ENCODE data around the gene SELENON.
A peak's percentile ranks its signal among the peaks of the same experiment; 100 is the strongest.

The SELENON gene, protein sequence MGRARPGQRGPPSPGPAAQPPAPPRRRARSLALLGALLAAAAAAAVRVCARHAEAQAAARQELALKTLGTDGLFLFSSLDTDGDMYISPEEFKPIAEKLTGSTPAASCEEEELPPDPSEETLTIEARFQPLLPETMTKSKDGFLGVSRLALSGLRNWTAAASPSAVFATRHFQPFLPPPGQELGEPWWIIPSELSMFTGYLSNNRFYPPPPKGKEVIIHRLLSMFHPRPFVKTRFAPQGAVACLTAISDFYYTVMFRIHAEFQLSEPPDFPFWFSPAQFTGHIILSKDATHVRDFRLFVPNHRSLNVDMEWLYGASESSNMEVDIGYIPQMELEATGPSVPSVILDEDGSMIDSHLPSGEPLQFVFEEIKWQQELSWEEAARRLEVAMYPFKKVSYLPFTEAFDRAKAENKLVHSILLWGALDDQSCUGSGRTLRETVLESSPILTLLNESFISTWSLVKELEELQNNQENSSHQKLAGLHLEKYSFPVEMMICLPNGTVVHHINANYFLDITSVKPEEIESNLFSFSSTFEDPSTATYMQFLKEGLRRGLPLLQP

DNA sequence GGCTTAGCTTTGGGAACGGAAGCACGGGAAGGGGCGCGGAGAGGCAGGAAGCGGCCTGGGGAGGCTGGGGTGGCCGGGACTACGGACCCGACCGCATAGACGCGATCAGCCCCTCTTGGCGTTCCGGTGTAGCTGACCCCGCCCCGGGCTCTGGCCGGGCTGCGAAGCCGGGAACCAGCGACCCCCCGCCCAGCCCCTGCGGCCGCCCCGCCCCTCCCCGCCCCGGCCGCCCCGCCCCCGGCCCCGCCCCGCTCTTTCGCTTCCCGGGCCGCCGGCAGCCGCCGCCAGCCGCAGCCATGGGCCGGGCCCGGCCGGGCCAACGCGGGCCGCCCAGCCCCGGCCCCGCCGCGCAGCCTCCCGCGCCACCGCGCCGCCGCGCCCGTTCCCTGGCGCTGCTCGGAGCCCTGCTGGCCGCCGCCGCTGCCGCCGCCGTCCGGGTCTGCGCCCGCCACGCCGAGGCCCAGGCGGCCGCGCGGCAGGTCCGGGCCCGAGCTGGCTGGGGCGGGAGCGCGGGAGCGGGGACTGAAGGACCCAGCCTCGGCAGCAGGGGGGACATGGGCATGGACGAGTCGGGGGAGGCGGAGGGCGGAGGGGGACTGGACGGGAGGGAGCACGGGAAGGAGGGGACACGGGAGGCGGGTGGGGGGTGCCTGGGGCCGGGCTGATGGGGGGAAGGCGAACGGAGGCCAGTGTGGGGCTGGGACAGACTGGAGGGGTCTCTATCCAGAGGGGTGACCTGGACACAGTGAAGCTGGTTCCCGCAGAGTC is at the start of gene SELENON:
SELENON (plus strand) TSS at position 259 of the 768 bp plus-strand sequence; CDS start at position 297, 38 bp downstream.
- ChIA-PET CTCF (no interaction called here), POLR2A (interaction anchor here (0.8 to 2.3 kb wide), 7 partner anchors 10 to 295 kb away, joined by 3 to 14 read pairs (median 3); no protein-coding TSS in a partner anchor)
- DNase-seq (ENCODE audit: extremely low spot score): peak; percentile 71
- TF ChIP-seq FOXM1 (IDR thresholded peaks at IDR 0.05; ENCODE audit: borderline replicate concordance) (no peak), SP1 (IDR thresholded peaks at IDR 0.05) (no peak), NFRKB (IDR thresholded peaks at IDR 0.05) (no peak), HDGF (IDR thresholded peaks at IDR 0.05; ENCODE audit: borderline replicate concordance) (no peak), ELF4 (IDR thresholded peaks at IDR 0.05) (no peak), LEF1 (IDR thresholded peaks at IDR 0.05; ENCODE audit: borderline replicate concordance) (no peak), SUZ12 (IDR thresholded peaks at IDR 0.05) (no peak), ZNF384 (IDR thresholded peaks at IDR 0.05) (no peak), BHLHE40 (IDR thresholded peaks at IDR 0.05; ENCODE audit: borderline replicate concordance) (no peak), FOXA1 (IDR thresholded peaks at IDR 0.05) (no peak), TARDBP (IDR thresholded peaks at IDR 0.05) (no peak), FOXK2 (IDR thresholded peaks at IDR 0.05) (no peak), L3MBTL2 (conservative IDR thresholded peaks at IDR 0.05) (no peak), ARNT (IDR thresholded peaks at IDR 0.05) (no peak), CTBP1 (IDR thresholded peaks at IDR 0.05; ENCODE audit: borderline replicate concordance) (no peak)
- TF ChIP-seq, protein P1, sequence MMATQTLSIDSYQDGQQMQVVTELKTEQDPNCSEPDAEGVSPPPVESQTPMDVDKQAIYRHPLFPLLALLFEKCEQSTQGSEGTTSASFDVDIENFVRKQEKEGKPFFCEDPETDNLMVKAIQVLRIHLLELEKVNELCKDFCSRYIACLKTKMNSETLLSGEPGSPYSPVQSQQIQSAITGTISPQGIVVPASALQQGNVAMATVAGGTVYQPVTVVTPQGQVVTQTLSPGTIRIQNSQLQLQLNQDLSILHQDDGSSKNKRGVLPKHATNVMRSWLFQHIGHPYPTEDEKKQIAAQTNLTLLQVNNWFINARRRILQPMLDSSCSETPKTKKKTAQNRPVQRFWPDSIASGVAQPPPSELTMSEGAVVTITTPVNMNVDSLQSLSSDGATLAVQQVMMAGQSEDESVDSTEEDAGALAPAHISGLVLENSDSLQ (IDR thresholded peaks at IDR 0.05): no peak

DNA sequence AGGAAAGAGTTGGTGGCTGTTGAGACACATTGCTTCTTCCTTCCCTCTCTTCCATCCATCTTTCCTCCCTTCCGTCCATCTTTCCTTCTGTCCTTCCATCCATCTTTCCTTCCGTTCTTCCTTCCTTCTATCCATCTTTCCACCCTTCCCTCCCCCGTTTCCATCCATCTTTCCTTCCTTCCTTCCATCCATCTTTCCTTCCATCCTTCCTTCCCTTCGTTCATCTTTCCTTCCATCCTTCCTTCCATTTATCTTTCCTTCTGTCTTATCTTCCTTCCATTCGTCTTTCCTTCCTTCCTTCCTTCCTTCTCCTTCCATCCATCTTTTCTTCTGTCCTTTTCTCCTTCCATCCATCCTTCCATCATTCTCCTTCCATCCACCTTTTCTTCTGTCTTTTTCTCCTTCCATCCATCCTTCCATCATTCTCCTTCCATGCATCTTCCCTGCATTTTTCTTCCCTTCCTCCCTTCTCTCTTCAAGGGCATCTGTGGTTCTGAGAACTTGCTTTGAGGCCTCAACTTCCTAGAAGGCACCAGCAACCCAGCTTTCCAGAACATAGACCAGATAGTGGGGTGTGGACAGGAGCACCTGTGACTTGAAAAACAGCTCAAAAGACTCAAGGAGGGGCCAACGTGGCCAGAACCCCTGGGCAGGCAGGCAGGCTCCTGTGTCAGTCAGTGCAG is 48.9 kb upstream of the SELENON start:
- no peak for TF ChIP-seq ELF4 (IDR thresholded peaks at IDR 0.05)
- TF ChIP-seq SUZ12 (IDR thresholded peaks at IDR 0.05): no peak
- TF ChIP-seq ZNF384 (IDR thresholded peaks at IDR 0.05): no peak
- no peak for TF ChIP-seq NFRKB (IDR thresholded peaks at IDR 0.05)
- TF ChIP-seq, protein P1 (IDR thresholded peaks at IDR 0.05): no peak
- no peak for TF ChIP-seq HDGF (IDR thresholded peaks at IDR 0.05; ENCODE audit: borderline replicate concordance)
- TF ChIP-seq TARDBP (IDR thresholded peaks at IDR 0.05): no peak
- TF ChIP-seq ARNT (IDR thresholded peaks at IDR 0.05): no peak
- TF ChIP-seq FOXK2 (IDR thresholded peaks at IDR 0.05): no peak
- no peak for TF ChIP-seq LEF1 (IDR thresholded peaks at IDR 0.05; ENCODE audit: borderline replicate concordance)
- TF ChIP-seq CTBP1 (IDR thresholded peaks at IDR 0.05; ENCODE audit: borderline replicate concordance): no peak
- TF ChIP-seq FOXA1 (IDR thresholded peaks at IDR 0.05): no peak
- ChIA-PET POLR2A (no interaction called here), CTCF (no interaction called here)

DNA sequence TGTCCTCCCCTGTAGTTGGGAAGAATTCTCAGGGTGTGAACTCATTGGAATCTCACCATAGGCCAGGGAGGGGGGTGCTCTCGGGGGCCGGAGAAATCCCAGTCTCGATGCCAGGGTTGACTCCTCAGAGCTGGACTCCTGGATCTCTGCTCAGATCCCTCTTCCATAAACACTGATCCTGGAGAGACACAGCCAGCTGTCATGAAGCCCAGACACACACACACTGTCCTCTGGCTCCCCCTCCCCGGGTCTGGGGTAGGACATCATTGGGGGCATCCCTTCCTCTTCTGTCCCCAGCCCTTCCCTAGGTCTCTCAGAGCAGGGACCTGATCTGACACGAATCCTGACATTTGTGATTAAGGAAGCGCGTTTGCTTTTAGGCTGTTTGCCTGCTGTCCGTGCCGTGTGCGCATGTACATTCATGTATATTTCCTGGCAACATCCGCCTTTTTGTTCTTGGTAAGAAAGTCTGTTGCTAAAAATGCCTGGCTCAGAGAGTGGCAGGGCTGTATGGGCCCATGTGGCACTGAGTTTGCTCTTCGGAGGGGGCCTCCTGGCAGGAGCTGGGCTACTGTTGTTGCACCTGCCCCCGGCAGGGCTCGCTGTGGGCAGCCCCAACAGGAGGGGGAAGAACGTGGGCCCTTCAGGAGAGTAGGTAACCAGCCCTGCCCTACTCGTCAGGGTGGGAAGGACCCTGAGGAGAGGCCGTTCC is 45.4 kb upstream of the SELENON start:
- POLR2A ChIA-PET: interaction anchor here (1.1 kb wide), 1 partner anchor 11 kb away, joined by 3 read pairs; no protein-coding TSS in a partner anchor
- no peak for DNase-seq (ENCODE audit: extremely low spot score)
- no peak for TF ChIP-seq FOXM1 (IDR thresholded peaks at IDR 0.05; ENCODE audit: borderline replicate concordance)
- TF ChIP-seq ZNF384 (IDR thresholded peaks at IDR 0.05): no peak
- no peak for TF ChIP-seq SP1 (IDR thresholded peaks at IDR 0.05)
- no peak for TF ChIP-seq SUZ12 (IDR thresholded peaks at IDR 0.05)
- no peak for TF ChIP-seq ELF4 (IDR thresholded peaks at IDR 0.05)
- TF ChIP-seq HDGF (IDR thresholded peaks at IDR 0.05; ENCODE audit: borderline replicate concordance): no peak
- no peak for TF ChIP-seq L3MBTL2 (conservative IDR thresholded peaks at IDR 0.05)
- no peak for TF ChIP-seq FOXA1 (IDR thresholded peaks at IDR 0.05)
- no peak for TF ChIP-seq TARDBP (IDR thresholded peaks at IDR 0.05)
- no peak for TF ChIP-seq LEF1 (IDR thresholded peaks at IDR 0.05; ENCODE audit: borderline replicate concordance)
- TF ChIP-seq BHLHE40 (IDR thresholded peaks at IDR 0.05; ENCODE audit: borderline replicate concordance): no peak
- no peak for TF ChIP-seq CTBP1 (IDR thresholded peaks at IDR 0.05; ENCODE audit: borderline replicate concordance)
- no peak for TF ChIP-seq NFRKB (IDR thresholded peaks at IDR 0.05)
- TF ChIP-seq, protein P1 (IDR thresholded peaks at IDR 0.05): no peak
- no peak for TF ChIP-seq ARNT (IDR thresholded peaks at IDR 0.05)
- CTCF ChIA-PET: no interaction called here

More for the DNA sequence above, 48.9 kb upstream of the SELENON start:
- no peak for DNase-seq (ENCODE audit: extremely low spot score)

DNA sequence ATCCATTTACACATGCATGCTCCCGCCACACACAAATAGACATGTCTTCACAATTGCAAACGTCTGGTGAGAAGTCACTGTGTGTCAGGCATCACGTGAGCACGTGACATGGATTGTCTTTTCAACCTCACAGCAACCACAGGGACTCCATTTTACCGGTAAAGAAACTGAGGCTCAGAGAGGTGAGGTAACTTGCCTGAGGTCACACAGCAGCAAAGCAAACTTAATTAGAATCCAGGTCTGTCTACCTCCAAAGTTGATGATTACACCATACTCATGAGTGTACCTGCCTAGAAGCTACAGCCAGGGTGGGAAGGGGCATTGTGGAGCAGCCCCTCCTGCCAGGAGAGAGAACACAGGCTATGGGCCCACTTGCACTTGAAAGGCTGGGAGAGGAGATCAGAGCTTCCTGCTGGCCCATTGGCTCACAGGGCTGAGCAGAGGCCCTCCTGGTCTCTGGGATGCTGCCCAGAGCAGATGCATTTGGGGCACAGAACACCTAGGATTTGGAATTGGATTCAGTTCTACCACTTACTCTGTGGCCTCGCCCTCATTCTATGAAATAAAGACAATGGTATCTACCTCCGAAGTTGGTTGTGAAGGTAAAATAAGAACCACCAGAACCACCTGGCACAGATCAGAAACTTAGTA is 44.4 kb upstream of the SELENON start:
- CTCF ChIA-PET: no interaction called here
- DNase-seq (ENCODE audit: extremely low spot score): no peak
- TF ChIP-seq SP1 (IDR thresholded peaks at IDR 0.05) (no peak), BHLHE40 (IDR thresholded peaks at IDR 0.05; ENCODE audit: borderline replicate concordance) (no peak), ARNT (IDR thresholded peaks at IDR 0.05) (no peak), FOXK2 (IDR thresholded peaks at IDR 0.05) (no peak), FOXA1 (IDR thresholded peaks at IDR 0.05) (no peak), L3MBTL2 (conservative IDR thresholded peaks at IDR 0.05) (no peak), LEF1 (IDR thresholded peaks at IDR 0.05; ENCODE audit: borderline replicate concordance) (no peak), CTBP1 (IDR thresholded peaks at IDR 0.05; ENCODE audit: borderline replicate concordance) (no peak), SUZ12 (IDR thresholded peaks at IDR 0.05) (no peak), ELF4 (IDR thresholded peaks at IDR 0.05) (no peak)
- TF ChIP-seq, protein P1 (IDR thresholded peaks at IDR 0.05): no peak
- POLR2A ChIA-PET: interaction anchor here (1.1 kb wide), 1 partner anchor 10 kb away, joined by 3 read pairs; no protein-coding TSS in a partner anchor
